Suprapubic skin (tissue), 4 donors: Measurements from ENCODE around the gene MIOS.

ENCODE experiments used
- EP300 ChIP-seq: sonication (generic); formaldehyde crosslinking; IDR thresholded peaks from one replicate; pipeline ENCODE4 v1.6.1; 2017; ENCODE audit warnings: antibody characterized with exemption
- POLR2A ChIP-seq, 2 donors: fragments of 450-650 bp; IDR thresholded peaks; one replicate each; pipeline ENCODE4 v1.6.1; 2017; ENCODE audit warnings: antibody characterized with exemption in 2 of 2, mild to moderate bottlenecking in 2 of 2, moderate library complexity in 2 of 2
- POLR2AphosphoS5 ChIP-seq, 3 donors: sonication (generic); formaldehyde crosslinking; IDR thresholded peaks; one replicate each; pipeline ENCODE4 v1.6.1; 2017; ENCODE audit warnings: antibody characterized with exemption in 3 of 3
- TF ChIP-seq, protein P1 (sequence below), 2 donors: fragments of 200-600 bp in 1 of 2; fragments of 450-650 bp in 1 of 2; sonication (generic) in 1 of 2; IDR thresholded peaks; one replicate each; pipeline ENCODE4 v1.5.1; 2016 to 2019; ENCODE audit warnings: antibody characterized with exemption in 2 of 2, mild to moderate bottlenecking in 1 of 2, moderate library complexity in 1 of 2

DNA sequence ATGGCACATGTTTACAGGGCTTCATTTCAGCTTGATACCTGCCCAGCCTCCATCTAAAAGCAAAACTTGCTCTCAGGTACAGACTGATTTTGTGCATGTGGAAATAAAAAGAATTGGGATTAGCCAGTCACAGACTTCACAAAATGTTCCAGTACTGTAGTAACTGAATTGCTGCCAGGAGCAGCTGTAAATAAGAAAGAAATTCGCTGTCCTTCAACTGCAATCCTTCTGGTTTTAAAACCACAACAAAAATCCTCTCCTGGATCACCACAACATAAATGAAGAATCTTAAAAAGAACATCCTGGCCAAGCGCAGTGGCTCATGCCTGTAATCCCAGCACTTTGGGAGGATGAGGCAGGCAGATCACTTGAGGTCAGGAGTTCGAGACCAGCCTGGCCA lies 3.9 kb upstream of the MIOS start:
- TF ChIP-seq, protein P1, sequence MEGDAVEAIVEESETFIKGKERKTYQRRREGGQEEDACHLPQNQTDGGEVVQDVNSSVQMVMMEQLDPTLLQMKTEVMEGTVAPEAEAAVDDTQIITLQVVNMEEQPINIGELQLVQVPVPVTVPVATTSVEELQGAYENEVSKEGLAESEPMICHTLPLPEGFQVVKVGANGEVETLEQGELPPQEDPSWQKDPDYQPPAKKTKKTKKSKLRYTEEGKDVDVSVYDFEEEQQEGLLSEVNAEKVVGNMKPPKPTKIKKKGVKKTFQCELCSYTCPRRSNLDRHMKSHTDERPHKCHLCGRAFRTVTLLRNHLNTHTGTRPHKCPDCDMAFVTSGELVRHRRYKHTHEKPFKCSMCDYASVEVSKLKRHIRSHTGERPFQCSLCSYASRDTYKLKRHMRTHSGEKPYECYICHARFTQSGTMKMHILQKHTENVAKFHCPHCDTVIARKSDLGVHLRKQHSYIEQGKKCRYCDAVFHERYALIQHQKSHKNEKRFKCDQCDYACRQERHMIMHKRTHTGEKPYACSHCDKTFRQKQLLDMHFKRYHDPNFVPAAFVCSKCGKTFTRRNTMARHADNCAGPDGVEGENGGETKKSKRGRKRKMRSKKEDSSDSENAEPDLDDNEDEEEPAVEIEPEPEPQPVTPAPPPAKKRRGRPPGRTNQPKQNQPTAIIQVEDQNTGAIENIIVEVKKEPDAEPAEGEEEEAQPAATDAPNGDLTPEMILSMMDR (IDR thresholded peaks at IDR 0.05): no peak
- no peak for TF ChIP-seq POLR2AphosphoS5 (IDR thresholded peaks at IDR 0.05)
- TF ChIP-seq POLR2A (IDR thresholded peaks at IDR 0.05): no peak
- TF ChIP-seq EP300: no peak
